ENCODE data around the gene MACROD2.
"Not testable (repeated sequence)": the region's sequence is repeated elsewhere in the genome, so short reads cannot be mapped to it uniquely, and the experiment has no call there.

Gene MACROD2

DNA sequence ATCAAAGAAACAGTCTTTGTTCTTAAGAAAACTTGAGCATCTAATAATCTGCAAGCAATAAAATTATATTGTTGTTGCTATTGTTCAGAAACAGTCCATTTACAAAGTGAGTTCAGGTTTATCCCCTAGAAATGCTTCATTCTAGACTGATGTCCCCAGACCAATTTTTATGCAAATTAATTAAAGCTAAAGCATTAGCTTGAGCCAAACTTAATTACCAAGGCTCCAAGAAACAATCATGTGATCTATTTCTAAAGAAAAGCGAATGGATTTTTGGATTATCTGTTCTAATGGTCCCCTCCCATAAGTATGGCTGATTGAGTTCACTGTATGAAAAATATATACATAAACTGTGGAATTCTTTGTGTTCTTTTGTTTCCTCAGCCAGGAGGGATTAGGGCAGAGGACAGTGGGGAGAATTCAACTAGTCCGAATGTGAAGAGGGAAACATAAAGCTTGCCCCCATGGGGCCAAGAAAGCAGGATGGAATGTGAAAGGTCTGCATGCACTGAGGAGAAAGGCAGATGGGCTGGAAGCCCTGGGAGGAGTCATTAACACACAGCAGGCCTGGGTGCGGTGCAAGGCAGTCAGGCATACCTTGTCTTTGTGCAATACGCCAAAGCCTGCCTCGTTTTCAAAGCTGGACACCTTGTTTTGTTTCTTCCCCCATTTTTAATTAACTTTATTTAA lies 1980.9 kb downstream of the MACROD2 start:
- no peak for DNase-seq (ENCODE audit: low spot score)

DNA sequence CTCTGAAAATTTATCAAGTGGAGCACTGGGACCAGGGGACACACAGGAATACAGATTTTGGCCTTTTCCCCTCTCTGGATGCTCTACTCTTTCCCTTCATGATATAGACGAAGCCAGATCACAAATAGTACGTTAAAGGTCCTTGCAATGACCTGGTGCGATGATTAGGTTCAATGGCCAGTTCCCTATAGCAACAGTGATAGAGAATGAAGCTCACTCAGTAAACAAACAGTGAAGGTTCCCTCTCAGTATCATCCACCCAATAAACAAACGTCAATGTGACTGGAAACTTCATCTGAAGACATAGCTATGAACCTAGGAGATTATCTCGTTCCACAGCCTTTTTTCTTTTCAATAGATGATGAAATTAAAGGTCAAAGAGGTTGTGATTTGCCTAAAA lies 1981.7 kb downstream of the MACROD2 start:
- DNase-seq (ENCODE audit: low spot score): no peak

- DNase-seq (ENCODE audit: low spot score): no peak
Observed at GRCh38 chr20:15977758-15978157, 1982.4 kb downstream of the MACROD2 start.

DNA sequence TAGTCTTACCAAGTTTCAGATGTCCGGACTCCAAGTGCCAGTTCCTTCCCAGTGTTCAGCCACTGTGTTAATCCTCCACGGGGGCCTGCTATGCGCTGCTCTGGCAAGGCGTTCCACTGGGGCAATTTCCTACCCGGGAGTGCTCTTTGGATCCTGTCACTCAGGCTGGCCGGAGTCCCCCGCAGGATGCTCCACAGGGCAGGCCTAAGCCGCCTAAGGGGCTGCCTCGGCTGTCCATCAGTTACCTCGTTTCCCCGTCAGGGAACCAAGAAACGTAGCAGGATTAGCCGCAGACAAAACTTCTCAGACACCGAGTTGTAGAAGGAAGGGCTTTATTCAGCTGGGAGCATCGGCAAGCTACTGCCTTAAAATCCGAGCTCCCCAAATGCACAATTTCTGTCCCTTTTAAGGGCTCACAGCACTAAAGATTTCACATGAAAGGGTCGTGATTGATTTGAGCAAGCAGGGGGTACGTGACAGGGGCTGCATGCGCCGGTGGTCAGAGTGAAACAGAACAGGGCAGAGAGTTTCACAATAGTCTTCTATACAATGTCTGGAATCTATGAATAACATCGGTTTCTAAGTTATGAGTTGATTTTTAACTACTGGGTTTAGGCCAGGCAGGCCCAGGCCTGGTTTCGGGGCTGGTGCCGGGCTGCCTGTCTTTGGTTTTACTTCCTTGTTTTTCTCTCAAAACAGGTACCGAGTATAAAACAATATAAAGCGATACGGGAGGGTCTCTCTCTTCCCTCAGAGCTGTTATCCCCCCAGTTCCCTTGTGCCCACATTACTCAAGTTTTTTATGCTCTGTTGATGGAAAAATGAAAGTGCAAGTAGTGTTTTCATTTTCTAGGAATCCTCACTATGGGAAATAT lies 1990.4 kb downstream of the MACROD2 start:
- not testable (repeated sequence) for DNase-seq (ENCODE audit: low spot score)

DNA sequence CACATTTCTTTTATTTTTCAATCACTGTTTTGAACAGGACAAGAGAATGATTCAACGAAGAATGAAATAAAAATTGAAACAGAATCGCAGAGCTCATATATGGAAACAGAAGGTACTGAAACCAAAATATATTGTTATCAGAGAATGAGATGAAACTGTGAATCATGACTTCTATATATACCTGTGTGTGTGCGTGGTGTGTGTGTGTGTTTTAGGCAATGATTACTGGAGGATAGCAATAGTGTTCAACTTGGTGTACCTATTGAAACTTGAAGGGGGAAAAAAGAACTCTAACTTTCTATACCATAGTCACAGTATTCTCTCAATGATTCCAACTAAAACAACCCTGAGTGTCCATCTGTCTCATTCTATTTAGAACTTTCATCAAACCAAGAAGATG lies 1991.4 kb downstream of the MACROD2 start:
- DNase-seq (ENCODE audit: low spot score): no peak

DNA sequence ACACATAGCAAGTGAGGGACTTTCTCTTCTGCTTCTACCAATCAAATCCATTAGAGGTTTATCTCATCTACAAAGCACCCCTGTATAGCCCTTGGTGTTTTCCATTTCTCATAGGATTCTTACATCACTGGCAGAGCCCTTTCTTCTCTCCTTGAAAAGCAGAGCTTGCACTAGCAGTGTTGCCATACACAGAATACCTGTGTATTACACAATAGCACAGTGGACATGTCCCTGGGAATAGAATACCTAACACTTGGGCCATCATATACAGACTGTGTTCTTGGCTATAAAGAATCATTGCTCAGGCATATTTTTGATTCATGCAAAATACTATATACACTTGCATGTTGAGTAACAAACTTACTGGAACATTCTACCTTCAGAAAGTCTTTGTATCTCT lies 1996.0 kb downstream of the MACROD2 start:
- DNase-seq (ENCODE audit: low spot score): no peak

DNA sequence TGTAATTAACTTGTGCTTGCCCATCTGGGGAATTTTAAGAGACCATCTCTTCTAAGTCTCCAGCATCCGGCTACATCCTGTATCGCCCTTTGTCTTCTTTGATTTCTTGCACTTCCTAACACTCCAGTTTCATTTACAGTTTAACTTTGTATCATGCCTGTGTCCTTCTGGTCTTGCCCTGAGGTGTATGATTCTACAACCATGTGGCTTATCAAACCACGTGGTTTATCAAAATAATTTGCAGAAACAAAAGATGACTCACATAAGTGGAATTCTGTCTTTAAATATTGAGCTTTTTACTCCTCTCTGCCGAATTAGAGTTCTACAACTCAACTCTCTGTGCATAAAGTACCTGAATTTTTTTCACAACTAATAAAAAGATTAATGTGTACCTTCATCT lies 1997.2 kb downstream of the MACROD2 start:
- no peak for DNase-seq (ENCODE audit: low spot score)

- no peak for DNase-seq (ENCODE audit: low spot score)
Observed at GRCh38 chr20:16000112-16000511, 2004.8 kb downstream of the MACROD2 start.

- DNase-seq (ENCODE audit: low spot score): no peak
Observed at GRCh38 chr20:16001286-16001685, 2006.0 kb downstream of the MACROD2 start.

DNA sequence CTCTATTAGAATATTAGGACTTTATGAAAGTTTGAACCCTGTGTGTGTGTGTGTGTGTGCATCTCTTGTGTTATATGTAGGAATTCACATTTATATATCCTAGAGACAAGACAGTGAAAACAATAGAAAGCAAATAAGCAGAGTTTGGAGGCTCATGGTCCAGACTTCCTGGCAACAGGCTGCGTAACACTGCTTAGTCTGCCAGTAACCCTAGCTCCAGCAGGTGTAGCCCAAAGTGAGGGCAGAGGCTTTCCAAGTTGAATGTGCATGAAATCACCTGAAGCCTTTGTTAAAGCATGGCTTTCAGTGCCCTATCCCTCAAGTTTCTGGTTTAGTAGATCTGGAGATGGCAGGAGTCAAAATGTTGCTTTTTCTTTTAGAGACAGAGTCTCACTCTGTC lies 2008.0 kb downstream of the MACROD2 start:
- no peak for DNase-seq (ENCODE audit: low spot score)

DNA sequence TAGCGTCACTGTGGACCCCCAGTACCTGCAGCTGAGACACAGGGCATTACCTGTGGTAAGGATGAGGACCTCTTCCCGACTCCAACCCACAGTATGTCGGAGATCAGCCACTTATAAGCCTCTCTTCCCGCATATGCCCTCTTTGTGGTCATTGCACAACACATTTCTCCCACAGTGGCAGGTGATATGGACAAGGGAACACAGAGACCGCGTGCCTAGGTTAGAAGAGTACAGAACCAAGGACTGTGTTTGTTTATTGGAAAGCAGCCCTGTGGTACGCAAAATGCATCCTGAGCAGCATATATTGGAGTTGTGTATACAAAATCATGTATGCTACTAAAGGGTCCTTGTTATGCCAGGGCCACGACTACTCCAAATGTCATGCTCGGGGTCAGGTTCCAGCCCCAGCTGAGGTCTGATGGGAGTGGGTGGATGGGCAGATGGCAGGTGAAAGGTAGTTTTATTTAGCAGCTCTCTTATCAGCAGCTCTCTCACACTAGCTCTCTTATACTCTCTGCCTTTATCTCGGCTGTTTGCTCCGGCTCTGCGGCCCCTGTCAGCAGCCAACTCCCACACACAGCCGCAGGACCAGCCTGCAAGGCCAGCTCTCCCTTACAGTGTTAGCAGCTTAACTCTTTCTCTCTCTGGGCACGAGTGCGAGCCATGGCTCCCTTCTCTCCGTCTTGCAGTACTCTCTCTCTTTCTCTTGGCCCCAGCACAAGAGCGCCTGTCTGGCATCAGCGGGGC lies 2009.0 kb downstream of the MACROD2 start:
- no peak for DNase-seq (ENCODE audit: low spot score)

DNA sequence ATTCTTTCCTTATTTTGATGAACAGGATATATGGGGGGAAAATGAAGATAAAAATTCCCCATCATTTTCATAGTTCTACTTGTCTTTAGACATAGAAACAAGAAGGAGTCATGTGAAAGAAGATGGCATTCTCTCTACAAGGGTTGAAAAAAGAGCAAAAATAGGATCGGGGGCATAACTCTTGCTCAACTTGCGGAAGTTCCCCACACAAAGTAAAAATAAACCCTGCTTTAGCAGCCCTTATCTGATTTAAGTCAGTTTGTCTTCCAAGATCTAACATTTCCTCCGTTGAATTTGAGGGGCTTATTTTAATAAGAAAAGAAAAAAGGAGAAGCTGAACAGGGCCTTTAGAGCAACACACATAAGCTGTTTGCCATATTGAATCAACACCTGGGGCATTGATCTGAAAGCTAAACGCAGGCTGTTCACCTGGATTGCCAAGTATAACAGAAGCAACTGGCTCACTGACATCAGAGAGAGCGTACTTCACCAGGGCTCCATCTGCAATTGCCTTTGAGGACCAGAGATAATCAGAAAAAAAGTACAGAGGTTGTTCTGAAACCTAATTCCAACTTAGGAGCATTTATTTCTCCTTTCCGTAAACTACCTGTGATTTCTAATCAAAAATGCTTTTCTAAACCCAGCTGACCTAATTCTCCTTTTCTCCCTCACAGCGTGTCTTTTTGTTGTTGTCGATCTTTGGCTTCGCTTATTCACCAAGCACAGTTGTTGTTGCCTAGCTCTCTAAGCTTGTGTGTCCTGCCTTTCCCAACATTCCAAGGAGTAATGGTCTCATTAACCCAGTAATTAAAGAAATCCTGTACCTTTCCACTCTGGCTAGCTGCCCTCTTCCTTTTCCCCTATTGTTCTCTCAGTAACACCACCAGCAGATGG lies 2010.0 kb downstream of the MACROD2 start:
- DNase-seq (ENCODE audit: low spot score): no peak

DNA sequence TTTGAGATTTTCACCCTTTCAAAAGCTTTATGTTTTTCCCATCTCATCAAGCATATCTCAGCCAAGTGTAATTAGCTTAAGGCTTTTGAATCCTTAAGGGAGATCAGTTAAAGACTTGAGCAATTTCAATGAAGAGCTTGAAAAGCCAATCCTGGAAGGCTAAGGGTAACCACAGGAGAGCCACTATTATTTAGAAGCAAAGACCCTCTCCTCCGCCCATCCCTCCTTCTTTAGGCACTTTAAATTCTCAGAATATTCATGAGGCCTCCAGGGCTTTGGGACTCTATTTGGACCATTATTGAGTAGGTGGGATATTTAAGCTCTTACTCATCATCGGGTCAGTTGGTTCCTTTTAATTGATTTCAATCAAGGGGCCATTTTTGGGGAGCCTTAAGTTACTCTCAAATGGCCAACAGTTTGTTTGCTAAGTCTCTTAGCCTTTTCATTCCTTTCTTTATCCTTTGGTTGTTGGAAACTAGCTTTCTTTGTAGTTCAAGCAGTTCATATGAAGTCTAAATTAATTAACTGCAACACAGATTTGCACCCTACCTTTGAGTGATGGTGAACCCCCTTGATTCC lies 2010.7 kb downstream of the MACROD2 start:
- no peak for DNase-seq (ENCODE audit: low spot score)

- no peak for DNase-seq (ENCODE audit: low spot score)
Observed at GRCh38 chr20:16007164-16007563, 2011.8 kb downstream of the MACROD2 start.

- no peak for DNase-seq (ENCODE audit: low spot score)
Observed at GRCh38 chr20:16007962-16008361, 2012.6 kb downstream of the MACROD2 start.

GRCh38 chr20:16011056-16011455 lies 2015.7 kb downstream of the MACROD2 start:
- no peak for DNase-seq (ENCODE audit: low spot score)

- DNase-seq (ENCODE audit: low spot score): no peak
Observed at GRCh38 chr20:16011519-16011918, 2016.2 kb downstream of the MACROD2 start.

DNA sequence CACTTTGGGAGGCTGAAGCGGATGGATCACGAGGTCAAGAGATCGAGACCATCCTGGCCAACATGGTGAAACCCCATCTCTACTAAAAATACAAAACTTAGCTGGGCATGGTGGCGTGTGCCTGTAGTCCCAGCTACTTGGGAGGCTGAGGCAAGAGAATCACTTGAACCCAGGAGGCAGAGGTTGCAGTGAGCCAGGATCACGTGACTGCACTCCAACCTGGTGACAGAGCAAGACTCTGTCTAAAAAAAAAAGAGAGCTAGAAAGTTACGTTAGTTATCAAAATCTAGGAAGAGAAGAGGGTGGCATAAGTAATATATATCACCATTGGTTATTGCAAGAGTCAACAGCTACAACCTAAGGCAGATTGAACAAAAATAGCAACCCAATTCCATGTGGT lies 2017.6 kb downstream of the MACROD2 start:
- not testable (repeated sequence) for DNase-seq (ENCODE audit: low spot score)

GRCh38 chr20:16013631-16014030 lies 2018.3 kb downstream of the MACROD2 start:
- DNase-seq (ENCODE audit: low spot score): no peak

GRCh38 chr20:16014436-16014835 lies 2019.1 kb downstream of the MACROD2 start:
- DNase-seq (ENCODE audit: low spot score): no peak

DNA sequence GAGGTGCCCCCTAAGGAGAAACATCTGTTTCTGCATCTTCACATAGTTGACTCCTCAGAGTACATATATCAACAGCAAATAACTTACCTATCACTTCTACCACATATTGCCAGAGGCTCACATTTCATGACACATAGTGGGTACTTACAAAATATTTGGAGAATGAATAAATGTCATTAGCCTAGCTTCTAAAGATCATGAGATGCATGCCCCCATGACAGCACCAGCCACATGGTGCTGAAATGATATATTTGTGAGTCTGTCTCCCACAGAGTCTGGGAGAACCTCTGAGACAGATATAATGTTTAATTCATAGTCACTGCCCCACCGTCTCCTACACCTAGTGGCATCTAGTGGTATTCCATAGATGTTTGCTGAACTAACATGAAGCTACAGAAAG lies 2022.3 kb downstream of the MACROD2 start:
- DNase-seq (ENCODE audit: low spot score): no peak

Data from kidney capillary endothelial cell (primary cell).